ENCODE results near the gene VSTM2L. TPM values are rescaled to one million over a fixed set of nuclear protein-coding genes. Genes with fewer than 3 reads are reported as not detected.

VSTM2L gene
- total RNA-seq, 4 donors from 2014 or later = 7.5 to 11.7 (median 10.1) TPM

DNA sequence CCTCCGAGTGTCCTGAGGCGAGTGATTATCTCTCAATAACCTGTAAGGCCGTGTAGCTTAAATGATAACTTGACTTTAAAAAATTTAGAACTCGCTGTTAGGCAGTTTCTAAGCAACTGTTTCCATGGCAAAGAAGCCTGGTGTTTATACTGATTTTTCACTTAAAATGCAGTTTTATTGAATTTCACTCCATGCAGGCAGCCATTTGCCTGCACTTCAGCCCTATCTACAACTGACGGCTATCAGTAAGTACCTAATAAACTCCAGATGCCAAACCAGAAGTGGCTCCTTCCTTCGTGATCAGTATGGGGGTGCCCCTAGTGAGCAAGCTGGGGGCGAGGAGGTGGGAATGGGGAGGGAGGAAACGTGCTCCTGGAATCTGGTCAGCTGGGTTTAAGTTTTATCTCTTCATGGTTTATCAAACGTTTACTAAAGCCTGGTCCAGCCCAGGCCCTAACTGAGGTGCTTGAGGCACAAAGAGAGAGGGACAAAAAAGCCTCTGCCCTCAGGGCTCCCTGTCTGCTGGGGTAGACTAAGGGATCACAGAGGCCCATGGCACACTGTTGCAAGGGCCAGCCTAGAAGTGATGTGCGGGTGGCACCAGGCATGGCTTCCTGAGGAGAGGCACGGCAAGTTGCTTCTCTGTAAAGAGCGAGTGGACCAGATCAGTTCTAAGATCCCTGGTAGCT lies 84.8 kb downstream of the VSTM2L start:
- Histone ChIP-seq H3K36me3 (peaks cover 0 to 15% (median 6%) of the 10 kb centered on the region in 4 donors), H3K4me1 (peaks cover 76 to 78% (median 77%) of the 10 kb centered on the region in 4 donors), H3K4me3 (no peak overlapping the region), H3K27ac (replicated peaks in 1 of 4) (peak overlapping the region; percentile 57 to 76 (median 72)), H3K9me3 (no peaks in the 10 kb centered on the region), H3K27me3 (no peaks in the 10 kb centered on the region)
- intact Hi-C loops (cut with DNase I) = loop anchor here (10.0 kb wide), 1 partner anchor 573 kb away; no protein-coding TSS in a partner anchor
- 84% methylated on average over 12 of the region's 12 CpGs for WGBS
- no peak for DNase-seq (ENCODE audit: extremely low spot score)
- TF ChIP-seq POLR2AphosphoS5 (IDR thresholded peaks at IDR 0.05) (no peak), POLR2A (IDR thresholded peaks at IDR 0.05; ENCODE audit: low read depth) (no peak), EP300 (IDR thresholded peaks at IDR 0.05) (no peak)
- TF ChIP-seq, protein P1, sequence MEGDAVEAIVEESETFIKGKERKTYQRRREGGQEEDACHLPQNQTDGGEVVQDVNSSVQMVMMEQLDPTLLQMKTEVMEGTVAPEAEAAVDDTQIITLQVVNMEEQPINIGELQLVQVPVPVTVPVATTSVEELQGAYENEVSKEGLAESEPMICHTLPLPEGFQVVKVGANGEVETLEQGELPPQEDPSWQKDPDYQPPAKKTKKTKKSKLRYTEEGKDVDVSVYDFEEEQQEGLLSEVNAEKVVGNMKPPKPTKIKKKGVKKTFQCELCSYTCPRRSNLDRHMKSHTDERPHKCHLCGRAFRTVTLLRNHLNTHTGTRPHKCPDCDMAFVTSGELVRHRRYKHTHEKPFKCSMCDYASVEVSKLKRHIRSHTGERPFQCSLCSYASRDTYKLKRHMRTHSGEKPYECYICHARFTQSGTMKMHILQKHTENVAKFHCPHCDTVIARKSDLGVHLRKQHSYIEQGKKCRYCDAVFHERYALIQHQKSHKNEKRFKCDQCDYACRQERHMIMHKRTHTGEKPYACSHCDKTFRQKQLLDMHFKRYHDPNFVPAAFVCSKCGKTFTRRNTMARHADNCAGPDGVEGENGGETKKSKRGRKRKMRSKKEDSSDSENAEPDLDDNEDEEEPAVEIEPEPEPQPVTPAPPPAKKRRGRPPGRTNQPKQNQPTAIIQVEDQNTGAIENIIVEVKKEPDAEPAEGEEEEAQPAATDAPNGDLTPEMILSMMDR (IDR thresholded peaks at IDR 0.05) = no peak

DNA sequence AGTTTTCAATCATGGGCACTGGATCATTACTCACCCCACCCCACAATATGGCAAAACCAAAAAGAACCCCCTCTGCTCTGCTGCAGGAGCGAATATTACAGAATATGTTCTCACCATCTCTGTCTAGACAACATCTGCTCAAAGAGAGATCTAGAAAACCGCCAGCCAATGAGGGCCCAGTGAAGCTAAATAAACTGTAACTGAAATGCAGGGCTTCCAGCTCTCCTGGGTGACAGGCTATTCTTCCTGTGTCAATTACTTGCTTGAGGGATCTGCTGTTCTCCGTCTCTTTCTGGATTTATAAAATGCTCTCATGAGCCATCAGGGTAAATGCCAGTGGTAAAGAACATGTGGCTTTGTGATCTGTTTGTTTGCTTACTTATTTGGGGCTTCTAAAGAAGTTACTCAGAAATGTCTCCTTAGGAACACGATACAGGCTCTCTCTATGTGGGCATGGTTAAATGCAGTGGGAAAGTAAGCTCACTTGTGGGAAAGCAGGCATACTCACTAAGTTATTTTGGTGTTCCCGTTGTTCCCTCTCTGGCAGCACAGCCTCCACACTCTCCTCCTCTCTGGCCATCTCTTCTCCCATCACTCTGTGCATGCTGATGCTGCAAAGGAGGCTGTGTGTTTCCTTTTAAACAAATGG lies 85.5 kb downstream of the VSTM2L start:
- H3K4me3 ChIP-seq = no peak overlapping the region
- no peaks in the 10 kb centered on the region for H3K27me3 ChIP-seq
- peak overlapping the region; percentile 57 to 76 (median 72) for H3K27ac ChIP-seq (replicated peaks in 1 of 4)
- peaks cover 81 to 85% (median 83%) of the 10 kb centered on the region in 4 donors for H3K4me1 ChIP-seq
- intact Hi-C loops (cut with DNase I) = loop anchor here (10.0 kb wide), 1 partner anchor 574 kb away; no protein-coding TSS in a partner anchor
- peaks cover 0 to 9% (median under 1%) of the 10 kb centered on the region in 4 donors for H3K36me3 ChIP-seq
- 86% methylated on average over 5 of the region's 5 CpGs for WGBS
- H3K9me3 ChIP-seq = no peaks in the 10 kb centered on the region
- DNase-seq (ENCODE audit: extremely low spot score) = no peak
- TF ChIP-seq POLR2AphosphoS5 (IDR thresholded peaks at IDR 0.05) = no peak
- TF ChIP-seq, protein P1 (IDR thresholded peaks at IDR 0.05) = no peak
- no peak for TF ChIP-seq POLR2A (IDR thresholded peaks at IDR 0.05; ENCODE audit: low read depth)
- no peak for TF ChIP-seq EP300 (IDR thresholded peaks at IDR 0.05)

DNA sequence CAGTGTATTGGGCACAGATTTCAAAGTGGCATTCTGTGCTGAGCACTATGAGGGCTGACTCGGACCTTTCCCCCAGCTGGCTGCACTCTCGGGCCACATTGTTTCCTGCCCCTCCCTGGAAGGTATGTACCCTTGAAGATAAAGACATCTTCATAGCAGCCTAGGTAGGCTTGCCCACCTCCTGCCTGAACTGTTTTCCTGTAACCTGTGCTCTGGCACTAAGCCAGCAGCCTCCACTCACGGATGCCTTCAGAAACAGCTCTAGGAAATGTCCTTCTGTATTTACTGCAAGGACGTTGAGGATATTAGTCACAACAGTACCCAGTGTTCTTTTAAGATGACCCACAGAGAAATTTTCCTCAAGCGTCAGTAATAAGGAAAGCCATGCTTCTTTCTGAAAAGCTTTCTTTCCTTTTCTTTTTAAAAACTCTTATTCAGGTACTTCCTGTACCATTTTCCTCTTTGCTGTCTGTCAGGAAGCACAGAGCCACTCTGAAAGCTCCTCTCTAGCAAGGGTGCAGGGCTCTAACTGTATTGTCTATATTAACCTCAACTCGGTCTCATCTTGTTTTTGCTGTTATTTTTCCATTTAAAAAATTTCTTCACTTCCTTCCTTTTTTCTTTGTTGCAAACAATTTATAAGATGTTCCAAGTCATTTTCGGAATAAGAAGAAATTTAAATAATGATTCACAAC lies 86.8 kb downstream of the VSTM2L start:
- H3K27me3 ChIP-seq = no peaks in the 10 kb centered on the region
- peaks cover 0 to 18% (median 5%) of the 10 kb centered on the region in 4 donors for H3K36me3 ChIP-seq
- TF ChIP-seq POLR2AphosphoS5 (IDR thresholded peaks at IDR 0.05) (peak in 1 of 2 donors; percentile 9), POLR2A (IDR thresholded peaks at IDR 0.05; ENCODE audit: low read depth) (no peak)
- peak overlapping the region; percentile 57 to 74 (median 63) for H3K27ac ChIP-seq (replicated peaks in 1 of 4)
- 55% methylated on average over 7 of the region's 7 CpGs for WGBS
- peaks cover 72 to 93% (median 88%) of the 10 kb centered on the region in 4 donors for H3K4me1 ChIP-seq
- no peak for DNase-seq (ENCODE audit: extremely low spot score)
- H3K4me3 ChIP-seq = no peak overlapping the region
- intact Hi-C loops (cut with DNase I) = loop anchor here (5.0 to 10.0 kb wide), 3 partner anchors 87 to 575 kb away; partner anchors contain the start of gene VSTM2L
- H3K9me3 ChIP-seq = no peaks in the 10 kb centered on the region

DNA sequence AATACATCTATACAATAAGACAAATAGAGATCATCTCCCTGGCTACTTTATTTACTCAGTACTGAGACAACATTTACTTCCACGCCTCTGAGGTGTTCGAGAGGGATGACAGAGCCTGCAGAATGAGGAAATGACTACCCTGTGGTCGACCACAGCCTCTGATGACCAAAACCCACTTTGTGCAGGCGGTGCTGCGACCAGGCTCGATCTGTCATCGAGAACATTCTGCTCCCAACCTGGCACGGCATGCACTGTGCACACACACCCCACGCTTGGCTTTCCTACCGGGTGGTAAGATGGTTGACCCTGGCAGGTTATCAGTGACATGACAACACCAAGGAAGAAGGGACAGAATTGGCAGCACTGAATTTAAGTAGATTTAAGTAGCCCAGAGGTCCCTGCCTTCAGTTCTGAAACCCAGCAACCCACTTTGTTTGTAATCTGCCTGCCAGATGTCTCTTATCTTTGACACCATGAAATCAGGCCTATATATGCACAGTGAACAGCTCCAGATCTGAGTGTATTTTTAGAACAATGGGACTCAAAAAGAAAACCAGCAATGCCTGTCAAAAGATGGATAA lies 87.7 kb downstream of the VSTM2L start:
- Histone ChIP-seq H3K27me3 (no peaks in the 10 kb centered on the region), H3K4me1 (peaks cover 70 to 88% (median 85%) of the 10 kb centered on the region in 4 donors), H3K9me3 (no peaks in the 10 kb centered on the region), H3K36me3 (peaks cover 4 to 27% (median 14%) of the 10 kb centered on the region in 4 donors), H3K4me3 (no peak overlapping the region), H3K27ac (replicated peaks in 1 of 4) (peak overlapping the region; percentile 57 to 74 (median 63))
- WGBS = 44% methylated on average over 10 of the region's 10 CpGs
- TF ChIP-seq EP300 (IDR thresholded peaks at IDR 0.05) (peak; percentile 28), POLR2AphosphoS5 (IDR thresholded peaks at IDR 0.05) (peak; percentile 13 to 40)
- TF ChIP-seq, protein P1 (IDR thresholded peaks at IDR 0.05) = no peak
- intact Hi-C loops (cut with DNase I) = loop anchor here (5.0 kb wide), 2 partner anchors 88 to 428 kb away; partner anchors contain the start of gene VSTM2L
- DNase-seq (ENCODE audit: extremely low spot score) = no peak
